K562 (cell line): Measurements from ENCODE around the gene MLLT3. TPM values are rescaled to one million over a fixed set of nuclear protein-coding genes. Genes with fewer than 3 reads are reported as not detected.

Experiments used
- ATAC-seq: fragments of 200-7000 bp; cut with Tn5 transposase; 3 replicates; pipeline ENCODE4 v1.9.1; 2020; ENCODE audit warnings: moderate library complexity
- BruUV-seq: library from RNA; stranded (reverse); fragments of 400-500 nt; replicated peaks from 2 replicates; lab custom pipeline; 2021; lab: Mats Ljungman, UMichigan
- CTCF ChIA-PET: fragments of 300-600 bp; formaldehyde crosslinking; extraction: SDS; loops from one replicate; lab custom pipeline; 2021; ENCODE audit warnings: low intra/inter-chr PET ratio; lab: Yijun Ruan, JAX
- POLR2A ChIA-PET: fragments of 300-600, 350-650 bp; sonication (Branson Sonifier 250); formaldehyde crosslinking; extraction: SDS; loops from one replicate; lab custom pipeline; 2021; ENCODE audit warnings: antibody characterized with exemption, inconsistent platforms; lab: Yijun Ruan, JAX
- DNase-seq, 4 experiments: peaks; one replicate each; pipeline versions ENCODE4 v3.0.0 to v3.0.0-alpha.2; 2011 to 2018; ENCODE audit warnings: low spot score in 3 of 4, mixed read lengths in 3 of 4; ENCODE audit errors: extremely low read depth in 1 of 4
- FAIRE-seq: peaks from 2 replicates; lab custom pipeline; 2011; peaks lifted over from hg19 to GRCh38; lab: Jason Lieb, UNC
- H2AFZ ChIP-seq: 2 replicates; pipeline ENCODE4 v1.6.0; 2011; ENCODE audit warnings: low read depth, low read length, control low read depth, inconsistent platforms
- H3K27ac ChIP-seq: fragments of 200-600 bp; 3 replicates; pipeline ENCODE4 v1.8.0; 2011; ENCODE audit warnings: low read depth, mild to moderate bottlenecking, control low read depth, inconsistent platforms, low read length, moderate library complexity, mixed read lengths; ENCODE audit errors: extremely low read depth
- H3K27me3 ChIP-seq, 2 experiments: fragments of 300-600 bp in 1 of 2; 2 replicates in 1 of 2; 3 replicates in 1 of 2; pipeline versions ENCODE4 v1.6.0 to v1.8.0; 2011; ENCODE audit warnings: inconsistent platforms in 2 of 2, low read length in 2 of 2, mild to moderate bottlenecking in 1 of 2, mixed read lengths in 1 of 2, moderate library complexity in 1 of 2; ENCODE audit not compliant: control insufficient read depth in 2 of 2, insufficient read depth in 2 of 2
- H3K36me3 ChIP-seq: fragments of 300-600 bp; 3 replicates; pipeline ENCODE4 v1.8.0; 2011; ENCODE audit warnings: mild to moderate bottlenecking, low read length, inconsistent platforms; ENCODE audit not compliant: control insufficient read depth, insufficient read depth
- H3K4me1 ChIP-seq, 2 experiments: fragments of 200-600 bp in 1 of 2; replicated peaks in 1 of 2; 2 replicates in 1 of 2; 3 replicates in 1 of 2; pipeline versions ENCODE4 v1.5.1 to v1.8.0; 2011; ENCODE audit warnings: inconsistent platforms in 2 of 2, low read length in 2 of 2, mild to moderate bottlenecking in 1 of 2, mixed read lengths in 1 of 2, moderate library complexity in 1 of 2; ENCODE audit not compliant: control insufficient read depth in 2 of 2, insufficient read depth in 2 of 2
- H3K4me2 ChIP-seq: 2 replicates; pipeline ENCODE4 v1.6.1; 2011; ENCODE audit warnings: low read length, control low read depth, inconsistent platforms, mixed read lengths; ENCODE audit not compliant: insufficient read depth
- H3K4me3 ChIP-seq: fragments of 200-600 bp; sonication (generic), shearing (Covaris generic); 2 replicates; pipeline ENCODE4 v1.5.1; 2016; ENCODE audit warnings: control low read depth, inconsistent platforms
- H3K79me2 ChIP-seq: fragments of 200-600 bp; 3 replicates; pipeline ENCODE4 v1.8.0; 2011; ENCODE audit warnings: low read length, inconsistent platforms; ENCODE audit not compliant: control insufficient read depth, insufficient read depth
- H3K9ac ChIP-seq, 2 experiments: 2 replicates each; pipeline versions ENCODE4 v1.6.0 to v1.6.1; 2011; ENCODE audit warnings: low read depth in 2 of 2, low read length in 2 of 2, control low read depth in 1 of 2, inconsistent platforms in 1 of 2, mild to moderate bottlenecking in 1 of 2, mixed read lengths in 1 of 2; ENCODE audit not compliant: insufficient read depth in 1 of 2
- H3K9me1 ChIP-seq: one replicate; pipeline ENCODE4 v1.6.0; 2011; ENCODE audit warnings: inconsistent platforms, mild to moderate bottlenecking, low read length, moderate library complexity; ENCODE audit not compliant: control insufficient read depth, insufficient read depth
- H3K9me3 ChIP-seq: replicated peaks from 2 replicates; pipeline ENCODE4 v1.5.1; 2011; ENCODE audit warnings: low read depth, low read length, inconsistent platforms; ENCODE audit not compliant: control insufficient read depth, insufficient read depth
- H4K20me1 ChIP-seq: replicated peaks from 2 replicates; pipeline ENCODE4 v1.6.1; 2011; ENCODE audit warnings: low read length, inconsistent platforms, mixed read lengths; ENCODE audit not compliant: control insufficient read depth, insufficient read depth
- EHMT2 ChIP-seq: fragments of 450-650 bp; IDR thresholded peaks from 2 replicates; pipeline ENCODE4 v1.6.1; 2018; ENCODE audit warnings: antibody characterized with exemption
- ETS1 ChIP-seq: conservative IDR thresholded peaks from 2 replicates; pipeline ENCODE4 v1.6.1; 2011; ENCODE audit warnings: low read depth, mild to moderate bottlenecking, low read length; ENCODE audit not compliant: control insufficient read depth
- ETS2 ChIP-seq: IDR thresholded peaks from 2 replicates; pipeline ENCODE4 v1.6.1; 2016; ENCODE audit warnings: borderline replicate concordance, missing genetic modification characterization, mild to moderate bottlenecking, moderate library complexity, missing compliant biosample characterization; ENCODE audit not compliant: poor library complexity, severe bottlenecking
- ETV1 ChIP-seq: fragments of 450-650 bp; conservative IDR thresholded peaks from 2 replicates; pipeline ENCODE4 v1.6.1; 2016; ENCODE audit warnings: missing genetic modification characterization, control low read depth, low read depth, missing compliant biosample characterization
- KLF13 ChIP-seq: fragments of 450-650 bp; IDR thresholded peaks from 2 replicates; pipeline ENCODE4 v1.6.1; 2016; ENCODE audit warnings: missing genetic modification characterization, low read depth, mild to moderate bottlenecking, missing compliant biosample characterization, moderate library complexity, borderline replicate concordance
- NCOA6 ChIP-seq: fragments of 450-650 bp; IDR thresholded peaks from 2 replicates; pipeline ENCODE4 v1.6.1; 2017; ENCODE audit warnings: mild to moderate bottlenecking
- POLR2G ChIP-seq: fragments of 200-400 bp; formaldehyde crosslinking; IDR thresholded peaks from 2 replicates; pipeline ENCODE4 v1.6.1; 2017; ENCODE audit warnings: low read depth, mild to moderate bottlenecking, antibody characterized with exemption, low read length, moderate library complexity
- SP2 ChIP-seq: IDR thresholded peaks from 2 replicates; pipeline ENCODE4 v1.6.1; 2011; ENCODE audit warnings: mild to moderate bottlenecking, low read depth, low read length, moderate library complexity; ENCODE audit not compliant: poor library complexity, severe bottlenecking; ENCODE audit errors: extremely low read depth
- SRSF9 ChIP-seq: fragments of 200-400 bp; formaldehyde crosslinking; IDR thresholded peaks from 2 replicates; pipeline ENCODE4 v1.6.1; 2017; ENCODE audit warnings: low read depth, low read length, borderline replicate concordance
- ZNF644 ChIP-seq: fragments of 200-800 bp; sonication (Bioruptor generic); IDR thresholded peaks from 2 replicates; pipeline ENCODE4 v1.6.1; 2016; ENCODE audit warnings: low read depth, missing genetic modification characterization, missing compliant biosample characterization
- WGBS: fragments of 100-300 bp; shearing (Covaris generic); methylation state at CpG from one replicate; pipeline ENCODE4 v1.1.6; 2016; ENCODE audit warnings: low coverage, mixed read lengths; ENCODE audit not compliant: insufficient coverage; ENCODE audit errors: missing lambda C conversion rate; 5-methylcytosine and 5-hydroxymethylcytosine counted together
- in situ Hi-C: fragments of 300-500 bp; cut with MboI; formaldehyde crosslinking; loops from 4 replicates; pipeline ENCODE4 v1.15.0; 2018; ENCODE audit warnings: inconsistent platforms, mixed read lengths
- intact Hi-C: fragments of 100-400 bp; cut with micrococcal nuclease; formaldehyde crosslinking; loops from 2 replicates; pipeline ENCODE4 v1.14.2; 2022
- polyA plus RNA-seq, 8 experiments: library from polyadenylated mRNA; depleted of rRNA in 4 of 8; stranded (reverse) in 5 of 8; unstranded in 3 of 8; fragments of >200 nt; fragmentation: Nextera tagmentation in 2 of 8; fragmentation: Illumina TruSeq in 1 of 8; extraction: Ambion mirVana in 2 of 8; extraction: Trizol in 1 of 8; gene quantifications; 2 replicates each; pipeline versions ENCODE4 v1.2.1 to v1.2.3, GENCODE V29; 2011 to 2014; ENCODE audit warnings: inconsistent platforms in 1 of 8, missing spikeins in 1 of 8
- total RNA-seq, 7 experiments: library from RNA; depleted of rRNA in 6 of 7; stranded (reverse); fragments of >200 nt in 6 of 7; fragmentation: Illumina TruSeq in 2 of 7; extraction: Trizol in 2 of 7; gene quantifications; 2 replicates each; pipeline versions ENCODE4 v1.2.1 to v1.2.3, GENCODE V29; 2011 to 2021; ENCODE audit warnings: low replicate concordance in 1 of 7

MLLT3 gene
- total and polyA plus RNA-seq, 9 of the 15 experiments (the other 6 are each of a cell fraction or from before 2014, with no cell fraction given): 0.07 to 0.42 (median 0.22) TPM; not detected in 4

DNA sequence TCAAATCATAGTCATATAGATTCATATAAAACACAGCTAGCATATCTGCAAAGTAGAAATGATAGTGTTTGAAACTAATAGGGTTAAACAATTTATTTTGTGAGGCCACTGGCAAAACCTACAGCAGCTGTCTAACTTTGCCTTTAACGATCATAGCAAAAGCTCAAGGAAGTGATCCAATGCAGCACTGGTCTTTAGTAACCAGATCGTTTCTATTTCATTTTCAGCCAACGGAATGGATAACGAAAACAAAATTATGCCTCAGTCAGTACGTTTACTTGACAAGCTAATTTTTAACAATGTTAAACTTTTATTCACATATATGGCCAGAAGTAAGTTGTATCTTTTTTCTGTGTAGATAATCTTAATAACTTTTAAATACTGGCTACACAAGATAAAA, 17.7 kb downstream of the MLLT3 start:
- no peak for TF ChIP-seq ETV1 (tag)
- no peak for TF ChIP-seq SP2
- TF ChIP-seq KLF13: no peak
- TF ChIP-seq ZNF644: no peak
- TF ChIP-seq POLR2G: no peak
- no peak for TF ChIP-seq SRSF9
- no peak for TF ChIP-seq ETS2 (tag)
- TF ChIP-seq ETS1: no peak
- no peak for TF ChIP-seq EHMT2
- no peak for TF ChIP-seq NCOA6
- ATAC-seq (no peak), FAIRE-seq (no peak), DNase-seq (no peak)
- H3K79me2 ChIP-seq: no peaks in the 10 kb centered on the region
- no peak overlapping the region for H3K4me2 ChIP-seq
- WGBS: 0% methylated on average over 5 of the region's 5 CpGs
- ChIA-PET POLR2A (interaction anchor here (0.5 kb wide), 1 partner anchor 24 kb away, joined by 4 read pairs; no protein-coding TSS in a partner anchor), CTCF (interaction anchor here (0.6 kb wide), 1 partner anchor 11 kb away, joined by 3 read pairs; no protein-coding TSS in a partner anchor)
- H4K20me1 ChIP-seq: no peaks in the 10 kb centered on the region
- no peaks in the 10 kb centered on the region for H3K9me3 ChIP-seq
- in situ Hi-C loops: no loop called here
- H3K27ac ChIP-seq: no peak overlapping the region
- intact Hi-C loops: no loop called here
- no peak overlapping the region for H2AFZ ChIP-seq
- H3K4me3 ChIP-seq: no peak overlapping the region
- no peaks in the 10 kb centered on the region for H3K27me3 ChIP-seq
- no peaks in the 10 kb centered on the region for H3K9me1 ChIP-seq
- no peaks in the 10 kb centered on the region for H3K36me3 ChIP-seq
- H3K4me1 ChIP-seq: no peaks in the 10 kb centered on the region
- BruUV-seq: no TSS peak
- no peak overlapping the region for H3K9ac ChIP-seq
